HEK293 (cell line): Measurements from ENCODE around the gene XRCC6.

Source experiments
- CTCF ChIA-PET: fragments of 350-600 bp; formaldehyde crosslinking; extraction: SDS; loops from one replicate; lab custom pipeline; 2021; ENCODE audit warnings: antibody characterized with exemption; lab: Yijun Ruan, JAX
- POLR2A ChIA-PET: fragments of 300-600 bp; formaldehyde crosslinking; extraction: SDS; loops from one replicate; lab custom pipeline; 2020; ENCODE audit warnings: antibody characterized with exemption, inconsistent platforms; lab: Yijun Ruan, JAX
- H3K27ac ChIP-seq: fragments of 200-500 bp; sonication (Bioruptor generic); 2 replicates; pipeline ENCODE4 v1.5.1; 2014; ENCODE audit warnings: low read depth, low read length, control low read depth, inconsistent platforms; ENCODE audit errors: extremely low read depth
- H3K36me3 ChIP-seq, 2 experiments: fragments of 200-500 bp in 1 of 2; sonication (Bioruptor generic) in 1 of 2; 1 replicate in 1 of 2; 2 replicates in 1 of 2; pipeline ENCODE4 v1.5.1; 2014 to 2017; ENCODE audit warnings: inconsistent platforms in 2 of 2, low read length in 2 of 2; ENCODE audit not compliant: control insufficient read depth in 2 of 2, insufficient read depth in 1 of 2
- H3K4me1 ChIP-seq: fragments of 200-500 bp; sonication (Bioruptor generic); 2 replicates; pipeline ENCODE4 v1.5.1; 2014; ENCODE audit warnings: mild to moderate bottlenecking, low read length, inconsistent platforms; ENCODE audit not compliant: control insufficient read depth, insufficient read depth
- H3K4me3 ChIP-seq: 2 replicates; pipeline ENCODE4 v1.5.1; 2011; ENCODE audit warnings: low read depth, mild to moderate bottlenecking, control low read depth, low read length, moderate library complexity
- H3K9me3 ChIP-seq: fragments of 200-500 bp; sonication (Bioruptor generic); 2 replicates; pipeline ENCODE4 v1.5.1; 2014; ENCODE audit warnings: low read depth, low read length, inconsistent platforms; ENCODE audit not compliant: control insufficient read depth, insufficient read depth
- EGR2 ChIP-seq: fragments of 450-650 bp; formaldehyde crosslinking; IDR thresholded peaks from 2 replicates; pipeline ENCODE4 v1.5.1; 2016; ENCODE audit warnings: low read depth, missing biosample characterization, missing genetic modification characterization
- KLF7 ChIP-seq: fragments of 450-650 bp; formaldehyde crosslinking; IDR thresholded peaks from 2 replicates; pipeline ENCODE4 v1.5.1; 2016; ENCODE audit warnings: missing biosample characterization, missing genetic modification characterization, borderline replicate concordance
- OVOL3 ChIP-seq: fragments of 450-650 bp; formaldehyde crosslinking; IDR thresholded peaks from 2 replicates; pipeline ENCODE4 v1.5.1; 2016; ENCODE audit warnings: missing biosample characterization, missing genetic modification characterization
- SCRT2 ChIP-seq: fragments of 450-650 bp; formaldehyde crosslinking; IDR thresholded peaks from 2 replicates; pipeline ENCODE4 v1.5.1; 2016; ENCODE audit warnings: missing biosample characterization, missing genetic modification characterization
- SP7 ChIP-seq: fragments of 450-650 bp; formaldehyde crosslinking; IDR thresholded peaks from 2 replicates; pipeline ENCODE4 v1.5.1; 2016; ENCODE audit warnings: missing biosample characterization, missing genetic modification characterization
- TRIM28 ChIP-seq: IDR thresholded peaks from 2 replicates; pipeline ENCODE4 v1.6.1; 2011; ENCODE audit warnings: low read length, control low read depth, borderline replicate concordance
- ZNF10 ChIP-seq: fragments of 450-650 bp; formaldehyde crosslinking; IDR thresholded peaks from 2 replicates; pipeline ENCODE4 v1.5.1; 2017; ENCODE audit warnings: missing biosample characterization, missing genetic modification characterization
- ZNF184 ChIP-seq: fragments of 450-650 bp; IDR thresholded peaks from 2 replicates; pipeline ENCODE4 v1.5.1; 2018; ENCODE audit warnings: missing biosample characterization, mild to moderate bottlenecking, missing genetic modification characterization
- ZNF214 ChIP-seq: fragments of 450-650 bp; formaldehyde crosslinking; IDR thresholded peaks from 2 replicates; pipeline ENCODE4 v1.5.1; 2017; ENCODE audit warnings: missing biosample characterization, mild to moderate bottlenecking, missing genetic modification characterization, borderline replicate concordance
- ZNF221 ChIP-seq: fragments of 450-650 bp; formaldehyde crosslinking; IDR thresholded peaks from 2 replicates; pipeline ENCODE4 v1.5.1; 2017; ENCODE audit warnings: missing biosample characterization, missing genetic modification characterization, borderline replicate concordance
- ZNF350 ChIP-seq: fragments of 450-650 bp; formaldehyde crosslinking; IDR thresholded peaks from 2 replicates; pipeline ENCODE4 v1.5.0; 2017; ENCODE audit warnings: missing biosample characterization, mild to moderate bottlenecking, missing genetic modification characterization
- ZNF560 ChIP-seq: fragments of 450-650 bp; formaldehyde crosslinking; IDR thresholded peaks from 2 replicates; pipeline ENCODE4 v1.5.1; 2017; ENCODE audit warnings: missing biosample characterization, missing genetic modification characterization, borderline replicate concordance
- ZNF645 ChIP-seq: fragments of 450-650 bp; formaldehyde crosslinking; IDR thresholded peaks from 2 replicates; pipeline ENCODE4; 2016; ENCODE audit warnings: missing biosample characterization, missing genetic modification characterization
- ZNF654 ChIP-seq: fragments of 450-650 bp; formaldehyde crosslinking; IDR thresholded peaks from 2 replicates; pipeline ENCODE4 v1.5.1; 2016; ENCODE audit warnings: low read depth, missing biosample characterization, missing genetic modification characterization
- ZNF660 ChIP-seq: fragments of 450-650 bp; IDR thresholded peaks from 2 replicates; pipeline ENCODE4 v1.5.1; 2018; ENCODE audit warnings: missing biosample characterization, mild to moderate bottlenecking, missing genetic modification characterization
- ZNF670 ChIP-seq: fragments of 450-650 bp; formaldehyde crosslinking; IDR thresholded peaks from 2 replicates; pipeline ENCODE4 v1.5.1; 2016; ENCODE audit warnings: missing biosample characterization, missing genetic modification characterization, low read depth
- ZNF76 ChIP-seq: fragments of 450-650 bp; formaldehyde crosslinking; IDR thresholded peaks from 2 replicates; pipeline ENCODE4; 2016; ENCODE audit warnings: low read depth, missing biosample characterization, missing genetic modification characterization, borderline replicate concordance
- ZXDB ChIP-seq: fragments of 450-650 bp; formaldehyde crosslinking; IDR thresholded peaks from 2 replicates; pipeline ENCODE4 v1.5.1; 2016; ENCODE audit warnings: missing biosample characterization, missing genetic modification characterization
- TF ChIP-seq, protein P1 (sequence below): fragments of 450-650 bp; formaldehyde crosslinking; IDR thresholded peaks from 2 replicates; pipeline ENCODE4 v1.5.1; 2017; ENCODE audit warnings: missing biosample characterization, missing genetic modification characterization
- TF ChIP-seq, protein P2 (sequence below): fragments of 450-650 bp; formaldehyde crosslinking; optimal IDR thresholded peaks from 2 replicates; pipeline ENCODE3; 2016; ENCODE audit warnings: missing biosample characterization, mild to moderate bottlenecking, missing genetic modification characterization
- TF ChIP-seq, protein P3 (sequence below): fragments of 450-650 bp; formaldehyde crosslinking; IDR thresholded peaks from 2 replicates; pipeline ENCODE4 v1.5.1; 2016; ENCODE audit warnings: missing biosample characterization, missing genetic modification characterization

The XRCC6 gene

GRCh38 chr22:41612603-41613306 is 8.3 kb upstream of the XRCC6 start:
- Histone ChIP-seq H3K9me3 (no peaks in the 10 kb centered on the region), H3K4me3 (no peak overlapping the region), H3K36me3 (peaks cover 7 to 14% of the 10 kb centered on the region in 2 experiments; a peak in 2 of 3 replicates), H3K4me1 (no peaks in the 10 kb centered on the region; the same call in 1 of the 2 replicates), H3K27ac (0 out of 2 replicates have a peak overlapping the region, but pooled peaks have one; percentile 16)
- ChIA-PET CTCF (interaction anchor here (0.7 to 1.2 kb wide), 4 partner anchors 13 to 69 kb away, joined by 3 to 7 read pairs (median 4); partner anchors contain the start of genes PMM1 and POLR3H), POLR2A (interaction anchor here (0.6 to 3.0 kb wide), 3 partner anchors 9 to 186 kb away, joined by 3 to 16 read pairs (median 7); partner anchors contain the start of genes DESI1, PMM1 and XRCC6)
- TF ChIP-seq ZNF221 (tag by site-specific recombination) (no peak), ZNF214 (tag by site-specific recombination) (no peak), EGR2 (tag by site-specific recombination) (0 out of 2 replicates have a peak, but pooled peaks have one; percentile 21)

DNA sequence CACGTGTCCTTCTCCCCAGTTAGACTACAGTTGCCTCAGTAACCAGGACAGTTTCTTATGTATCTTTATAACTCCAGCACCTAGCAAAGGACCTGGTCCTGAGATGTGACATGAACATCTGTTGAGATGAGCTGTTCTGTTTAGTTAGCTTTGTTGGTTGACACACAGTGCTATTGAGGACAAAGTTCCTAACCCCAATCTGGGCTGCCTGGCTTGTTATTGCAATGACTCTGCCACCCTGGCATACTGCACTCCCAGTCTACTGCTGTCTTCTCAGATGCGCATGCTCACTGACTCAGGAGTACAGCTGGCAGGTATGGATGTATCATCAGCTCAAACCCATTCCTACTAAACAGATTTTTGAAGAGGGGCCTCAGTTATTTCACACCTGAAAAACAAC is 7.6 kb upstream of the XRCC6 start:
- H3K4me3 ChIP-seq, result no peak overlapping the region
- ChIA-PET CTCF (interaction anchor here (1.1 to 1.2 kb wide), 4 partner anchors 16 to 70 kb away, joined by 3 to 5 read pairs (median 4); partner anchors contain the start of genes PMM1 and POLR3H), POLR2A (interaction anchor here (2.8 to 3.0 kb wide), 2 partner anchors 8 to 24 kb away, joined by 7 to 16 read pairs; partner anchors contain the start of genes DESI1, PMM1 and XRCC6)
- no peak overlapping the region for H3K27ac ChIP-seq
- H3K9me3 ChIP-seq, result no peaks in the 10 kb centered on the region
- TF ChIP-seq, protein P1, sequence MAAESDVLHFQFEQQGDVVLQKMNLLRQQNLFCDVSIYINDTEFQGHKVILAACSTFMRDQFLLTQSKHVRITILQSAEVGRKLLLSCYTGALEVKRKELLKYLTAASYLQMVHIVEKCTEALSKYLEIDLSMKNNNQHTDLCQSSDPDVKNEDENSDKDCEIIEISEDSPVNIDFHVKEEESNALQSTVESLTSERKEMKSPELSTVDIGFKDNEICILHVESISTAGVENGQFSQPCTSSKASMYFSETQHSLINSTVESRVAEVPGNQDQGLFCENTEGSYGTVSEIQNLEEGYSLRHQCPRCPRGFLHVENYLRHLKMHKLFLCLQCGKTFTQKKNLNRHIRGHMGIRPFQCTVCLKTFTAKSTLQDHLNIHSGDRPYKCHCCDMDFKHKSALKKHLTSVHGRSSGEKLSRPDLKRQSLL (tag by site-specific recombination), result no peak
- TF ChIP-seq OVOL3 (tag by site-specific recombination) (no peak), ZXDB (tag by site-specific recombination) (no peak), SP7 (tag by site-specific recombination) (no peak), ZNF184 (tag by site-specific recombination) (no peak), ZNF76 (tag by site-specific recombination) (no peak), ZNF670 (tag by site-specific recombination) (no peak)
- H3K36me3 ChIP-seq, result peaks cover 7 to 9% of the 10 kb centered on the region in 2 experiments; a peak in 2 of 3 replicates
- no peaks in the 10 kb centered on the region; the same call in 1 of the 2 replicates for H3K4me1 ChIP-seq

DNA sequence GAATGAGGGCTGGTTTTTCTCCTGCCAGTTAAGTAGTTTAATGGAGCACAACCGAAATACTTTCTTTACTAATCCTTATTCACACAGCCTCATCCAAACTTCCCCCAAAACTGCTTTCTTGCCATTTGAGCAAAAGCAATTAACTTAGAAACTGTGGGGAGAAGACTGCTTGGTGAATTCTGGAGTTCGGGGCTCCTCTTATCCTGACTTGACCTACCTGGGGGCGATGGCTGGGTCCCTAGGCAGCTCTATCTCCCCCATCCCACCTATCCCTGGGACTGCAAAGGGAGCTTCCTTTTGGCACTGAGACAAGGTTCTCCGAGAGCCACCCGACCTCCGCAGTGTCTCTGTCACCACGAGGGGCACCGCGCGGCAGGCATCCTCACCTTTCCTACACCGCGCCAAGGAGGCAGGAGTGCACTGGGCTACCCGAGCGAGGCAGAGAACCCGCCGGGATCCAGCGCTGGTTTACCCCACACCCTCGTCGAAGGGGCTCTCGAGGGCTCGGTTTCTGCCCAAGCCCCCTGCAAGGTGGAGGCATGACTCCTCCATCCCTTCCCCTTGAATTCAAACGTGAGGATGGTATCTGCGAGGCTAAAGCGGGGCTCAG is 1.0 kb upstream of the XRCC6 start:
- H3K9me3 ChIP-seq, result no peaks in the 10 kb centered on the region
- H3K4me1 ChIP-seq, result peaks cover 3% of the 10 kb centered on the region; the same call in 1 of the 2 replicates
- CTCF ChIA-PET, result interaction anchor here (1.2 to 3.2 kb wide), 3 partner anchors 13 to 47 kb away, joined by 3 to 16 read pairs (median 6); no protein-coding TSS in a partner anchor
- POLR2A ChIA-PET, result interaction anchor here (0.7 to 3.5 kb wide), 11 partner anchors 12 to 239 kb away, joined by 3 to 75 read pairs (median 11); partner anchors contain the start of genes CSDC2, PMM1, POLR3H and TEF
- H3K36me3 ChIP-seq, result peaks cover 28 to 31% of the 10 kb centered on the region in 2 experiments
- H3K27ac ChIP-seq, result peak overlapping the region; percentile 88
- H3K4me3 ChIP-seq, result peak overlapping the region; percentile 80
- TF ChIP-seq ZNF350 (tag by site-specific recombination), result no peak
- no peak for TF ChIP-seq SCRT2 (tag by site-specific recombination)
- TF ChIP-seq, protein P2, sequence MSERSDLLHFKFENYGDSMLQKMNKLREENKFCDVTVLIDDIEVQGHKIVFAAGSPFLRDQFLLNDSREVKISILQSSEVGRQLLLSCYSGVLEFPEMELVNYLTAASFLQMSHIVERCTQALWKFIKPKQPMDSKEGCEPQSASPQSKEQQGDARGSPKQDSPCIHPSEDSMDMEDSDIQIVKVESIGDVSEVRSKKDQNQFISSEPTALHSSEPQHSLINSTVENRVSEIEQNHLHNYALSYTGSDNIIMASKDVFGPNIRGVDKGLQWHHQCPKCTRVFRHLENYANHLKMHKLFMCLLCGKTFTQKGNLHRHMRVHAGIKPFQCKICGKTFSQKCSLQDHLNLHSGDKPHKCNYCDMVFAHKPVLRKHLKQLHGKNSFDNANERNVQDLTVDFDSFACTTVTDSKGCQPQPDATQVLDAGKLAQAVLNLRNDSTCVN (tag by site-specific recombination), result no peak
- no peak for TF ChIP-seq ZNF560 (tag by site-specific recombination)
- TF ChIP-seq KLF7, result no peak
- no peak for TF ChIP-seq ZNF654 (tag by site-specific recombination)
- TF ChIP-seq ZNF660 (tag by site-specific recombination), result no peak
- TF ChIP-seq, protein P3, sequence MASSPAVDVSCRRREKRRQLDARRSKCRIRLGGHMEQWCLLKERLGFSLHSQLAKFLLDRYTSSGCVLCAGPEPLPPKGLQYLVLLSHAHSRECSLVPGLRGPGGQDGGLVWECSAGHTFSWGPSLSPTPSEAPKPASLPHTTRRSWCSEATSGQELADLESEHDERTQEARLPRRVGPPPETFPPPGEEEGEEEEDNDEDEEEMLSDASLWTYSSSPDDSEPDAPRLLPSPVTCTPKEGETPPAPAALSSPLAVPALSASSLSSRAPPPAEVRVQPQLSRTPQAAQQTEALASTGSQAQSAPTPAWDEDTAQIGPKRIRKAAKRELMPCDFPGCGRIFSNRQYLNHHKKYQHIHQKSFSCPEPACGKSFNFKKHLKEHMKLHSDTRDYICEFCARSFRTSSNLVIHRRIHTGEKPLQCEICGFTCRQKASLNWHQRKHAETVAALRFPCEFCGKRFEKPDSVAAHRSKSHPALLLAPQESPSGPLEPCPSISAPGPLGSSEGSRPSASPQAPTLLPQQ (tag by site-specific recombination), result no peak
- TF ChIP-seq TRIM28, result no peak
- TF ChIP-seq ZNF645 (tag by site-specific recombination), result no peak
- no peak for TF ChIP-seq ZNF10 (tag by site-specific recombination)
